Ecto neural progenitor cell (in vitro differentiated cells): ENCODE results near the gene ZMIZ2.
A peak's percentile ranks its signal among the peaks of the same experiment; 100 is the strongest.
"Not testable (repeated sequence)": the region's sequence is repeated elsewhere in the genome, so short reads cannot be mapped to it uniquely, and the experiment has no call there.

Experiments used
- DNase-seq: peaks from one replicate; pipeline ENCODE4 v3.0.0-alpha.2; 2018; ENCODE audit warnings: low spot score

Gene ZMIZ2

DNA sequence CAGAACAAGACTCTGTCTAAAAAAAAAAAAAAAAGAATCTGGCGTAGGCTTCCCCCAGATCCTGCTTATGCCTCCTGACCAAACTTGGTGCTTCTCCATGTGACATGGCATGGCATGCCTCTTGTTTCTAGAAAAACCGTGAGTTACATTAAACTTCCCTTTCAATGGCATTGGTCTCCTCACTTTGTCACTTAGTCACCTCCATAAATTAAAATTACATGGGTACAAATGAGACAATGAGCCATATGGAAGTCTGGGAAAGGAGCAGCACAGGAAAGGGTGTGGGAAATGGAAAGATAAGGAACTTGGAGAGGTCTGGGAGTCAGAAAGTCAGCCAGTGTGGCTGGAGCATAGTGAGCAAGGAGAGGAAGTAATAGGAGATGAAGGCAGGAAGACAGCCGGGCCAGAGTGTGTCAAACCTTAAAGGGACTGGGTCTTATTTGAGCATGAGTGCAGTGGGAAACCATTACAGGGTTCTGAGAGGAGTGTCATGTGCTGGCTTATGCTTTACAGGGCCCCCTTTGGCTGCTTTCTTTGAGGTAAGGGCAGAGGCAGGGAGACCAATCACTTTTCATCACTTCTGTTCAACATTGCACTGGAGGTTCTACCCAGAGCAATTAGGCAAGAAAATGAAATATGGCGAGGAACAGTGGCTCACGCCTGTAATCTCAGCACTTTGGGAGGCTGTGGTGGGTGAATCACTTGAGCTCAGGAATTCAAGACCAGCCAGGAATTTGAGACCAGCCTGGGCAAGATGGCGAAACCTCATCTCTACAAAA lies 21.3 kb upstream of the ZMIZ2 start:
- no peak for DNase-seq

DNA sequence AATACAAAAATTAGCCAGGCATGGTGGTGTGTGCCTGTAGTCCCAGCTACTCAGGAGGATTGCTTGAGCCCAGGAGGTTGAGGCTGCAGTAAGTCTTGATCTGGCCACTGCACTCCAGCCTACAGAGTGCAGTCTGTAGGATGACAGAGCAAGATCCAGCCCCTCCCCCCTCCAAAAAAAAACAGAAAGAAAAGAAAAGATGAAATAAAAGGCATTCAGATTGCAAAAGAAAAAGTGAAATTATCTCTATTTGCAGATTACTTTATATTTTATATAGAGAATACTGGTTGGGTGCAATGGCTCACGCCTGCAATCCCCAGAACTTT lies 20.7 kb upstream of the ZMIZ2 start:
- no peak for DNase-seq

DNA sequence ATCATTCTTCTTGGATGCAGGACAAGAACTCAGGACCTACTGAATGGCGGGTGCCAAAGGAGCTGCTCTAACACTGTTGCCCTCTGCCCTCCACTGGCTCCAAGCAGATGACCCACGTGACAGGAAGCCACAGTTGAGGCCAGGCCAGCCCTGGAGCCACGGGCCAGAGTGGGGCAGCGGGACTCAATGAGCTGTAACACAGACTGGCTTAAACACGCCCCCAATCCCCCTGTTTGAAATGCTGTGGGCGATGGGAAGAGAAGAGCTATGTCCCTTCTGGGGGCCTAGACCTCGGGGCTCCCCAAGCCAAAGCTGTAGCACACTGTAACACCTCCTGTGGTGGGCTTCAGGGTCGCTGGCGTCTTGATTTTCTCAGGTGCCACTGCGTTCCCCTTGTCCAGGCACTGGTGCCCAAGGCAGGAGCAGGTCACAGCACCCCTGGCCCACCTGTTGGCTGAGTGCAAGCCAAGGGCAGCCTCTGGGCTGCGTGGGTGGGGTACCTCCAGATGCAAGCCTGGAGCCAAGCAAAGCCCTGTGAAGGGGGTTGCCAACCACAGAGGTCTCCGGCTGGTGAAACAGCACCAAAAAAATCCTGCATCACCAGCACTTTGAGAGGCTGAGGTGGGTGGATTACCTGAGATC lies 18.6 kb upstream of the ZMIZ2 start:
- no peak for DNase-seq

DNA sequence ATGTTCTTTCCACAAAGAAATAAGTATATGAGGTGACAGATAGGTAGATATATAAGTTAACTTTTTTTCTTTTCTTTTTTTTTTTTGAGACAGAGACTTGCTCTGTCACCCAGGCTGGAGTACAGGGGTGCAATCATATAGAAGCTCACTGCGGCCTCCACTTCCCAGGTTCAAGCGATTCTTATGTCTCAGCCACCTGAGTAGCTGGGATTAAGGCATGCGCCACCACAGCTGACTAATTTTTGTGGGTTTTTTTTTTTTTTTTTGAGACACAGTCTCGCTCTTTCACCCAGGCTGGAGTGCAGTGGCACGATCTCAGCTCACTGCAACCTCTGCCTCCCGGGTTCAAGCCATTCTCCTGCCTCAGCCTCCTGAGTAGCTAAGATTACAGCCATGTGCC lies 15.7 kb upstream of the ZMIZ2 start:
- DNase-seq, result not testable (repeated sequence)

DNA sequence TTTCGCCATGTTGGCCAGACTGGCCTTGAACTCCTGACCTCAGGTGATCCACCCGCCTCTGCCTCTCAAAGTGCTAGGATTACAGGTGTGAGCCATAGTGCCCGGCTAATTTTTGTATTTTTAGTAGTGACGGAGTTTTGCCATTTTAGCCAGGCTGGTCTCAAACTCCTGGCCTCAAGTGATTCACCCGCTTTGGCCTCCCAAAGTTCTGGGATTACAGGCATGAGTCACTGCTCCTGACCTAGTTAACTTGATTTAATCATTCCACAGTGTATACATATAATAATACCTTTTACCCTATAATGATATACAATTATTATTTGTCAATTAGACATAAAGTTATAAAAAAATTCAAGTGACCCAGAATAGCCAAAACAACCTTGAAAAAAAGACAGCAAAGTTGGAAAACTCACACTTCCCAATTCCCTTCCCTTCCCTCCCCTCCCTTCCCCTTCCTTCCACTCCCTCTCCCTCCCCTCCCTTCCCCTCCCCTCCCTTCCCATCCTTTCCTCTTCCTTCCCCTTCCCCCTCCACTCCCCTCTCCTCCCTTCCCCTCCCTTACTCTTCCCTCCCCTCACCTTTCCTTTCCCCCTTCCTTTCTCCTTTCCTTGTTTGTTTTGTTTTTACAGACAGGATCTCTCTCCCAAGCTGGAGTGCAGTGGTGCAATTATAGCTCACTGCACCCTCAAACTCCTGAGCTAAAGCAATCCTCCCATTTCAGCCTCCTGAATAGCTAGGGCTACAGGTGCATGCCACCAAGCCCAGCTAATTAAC lies 14.8 kb upstream of the ZMIZ2 start:
- no peak for DNase-seq

DNA sequence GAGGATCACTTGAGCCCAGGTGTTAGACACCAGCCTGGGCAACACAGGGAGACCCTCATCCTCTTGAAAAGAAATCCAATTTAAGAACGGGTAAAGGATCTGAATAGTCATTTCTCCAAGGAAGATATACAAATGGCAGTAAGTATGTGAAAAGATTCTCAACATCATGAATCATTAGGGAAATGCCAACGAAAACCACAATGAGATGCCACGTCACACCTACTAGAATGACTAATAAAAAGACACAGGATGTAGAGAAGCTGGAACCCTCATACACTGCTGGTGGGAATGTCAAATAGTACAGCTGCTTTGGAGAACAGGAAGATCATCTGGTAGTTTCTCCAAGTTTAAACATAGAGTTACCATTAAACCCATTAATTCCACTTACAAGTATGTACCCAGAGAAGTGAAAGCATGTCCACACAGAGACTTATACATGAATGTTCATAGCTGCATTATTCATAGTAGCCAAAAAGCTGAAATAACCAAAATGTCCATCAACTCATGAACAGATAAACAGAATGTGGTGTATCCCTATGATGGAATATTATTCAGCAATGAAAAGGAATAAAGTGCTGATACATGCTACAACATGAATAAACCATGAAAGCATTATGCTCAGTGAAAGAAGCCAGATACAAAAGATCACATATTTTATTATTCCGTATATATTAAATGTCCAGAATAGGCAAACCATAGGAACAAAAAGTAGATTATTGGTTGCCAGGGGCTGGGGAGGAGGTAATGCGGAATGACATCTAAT lies 13.1 kb upstream of the ZMIZ2 start:
- no peak for DNase-seq

DNA sequence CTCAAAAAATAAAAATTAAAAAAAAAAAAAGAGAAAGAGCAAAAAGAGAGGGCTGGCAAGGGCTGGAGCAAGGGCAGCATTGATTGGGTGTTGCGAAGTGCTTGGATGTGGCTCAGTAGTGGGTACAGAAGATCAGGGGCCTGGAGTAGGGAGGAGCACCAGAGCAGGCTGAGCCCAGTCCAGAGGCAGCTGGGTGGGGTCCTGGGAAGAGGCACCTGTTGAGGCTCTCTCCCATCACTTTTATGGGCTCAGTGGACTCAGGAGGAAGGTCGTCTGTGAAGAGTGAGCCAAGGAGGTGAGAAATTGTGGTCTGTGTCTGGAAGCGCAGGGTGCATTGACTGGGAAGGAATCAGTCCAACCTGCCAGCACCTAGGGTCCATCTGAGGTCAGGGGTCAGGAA lies 11.8 kb upstream of the ZMIZ2 start:
- DNase-seq, result no peak

DNA sequence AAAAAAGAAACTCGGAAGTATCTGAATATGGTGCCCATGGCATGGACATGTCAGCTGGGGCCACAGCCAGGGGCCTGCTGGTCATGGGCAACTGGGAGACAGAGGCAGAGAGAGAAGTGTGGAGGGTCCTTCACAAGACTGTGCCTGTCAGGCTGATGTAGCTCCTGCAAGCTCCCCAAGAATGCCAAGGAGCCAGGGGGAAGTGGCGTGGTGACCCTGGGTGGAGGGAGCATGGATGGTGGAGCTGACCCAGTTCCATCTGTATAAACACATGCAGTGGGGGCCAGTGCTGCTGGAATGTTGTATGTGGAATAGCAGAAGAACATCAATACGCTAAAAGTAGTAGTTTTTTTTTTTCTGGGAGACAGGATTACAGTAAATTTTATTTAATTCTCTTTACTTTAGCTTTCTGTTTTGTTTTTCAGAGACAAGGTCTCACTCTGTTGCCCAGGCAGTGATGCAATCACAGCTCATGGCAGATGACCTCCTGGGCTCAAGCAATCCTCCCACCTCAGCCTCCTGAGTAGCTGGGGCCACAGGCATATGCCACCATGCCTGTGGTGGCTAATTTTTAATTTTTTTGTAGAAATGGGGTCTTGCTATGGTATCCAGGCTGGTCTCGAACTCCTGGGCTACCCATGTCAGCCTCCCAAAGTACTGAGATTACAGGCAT lies 10.5 kb upstream of the ZMIZ2 start:
- no peak for DNase-seq

DNA sequence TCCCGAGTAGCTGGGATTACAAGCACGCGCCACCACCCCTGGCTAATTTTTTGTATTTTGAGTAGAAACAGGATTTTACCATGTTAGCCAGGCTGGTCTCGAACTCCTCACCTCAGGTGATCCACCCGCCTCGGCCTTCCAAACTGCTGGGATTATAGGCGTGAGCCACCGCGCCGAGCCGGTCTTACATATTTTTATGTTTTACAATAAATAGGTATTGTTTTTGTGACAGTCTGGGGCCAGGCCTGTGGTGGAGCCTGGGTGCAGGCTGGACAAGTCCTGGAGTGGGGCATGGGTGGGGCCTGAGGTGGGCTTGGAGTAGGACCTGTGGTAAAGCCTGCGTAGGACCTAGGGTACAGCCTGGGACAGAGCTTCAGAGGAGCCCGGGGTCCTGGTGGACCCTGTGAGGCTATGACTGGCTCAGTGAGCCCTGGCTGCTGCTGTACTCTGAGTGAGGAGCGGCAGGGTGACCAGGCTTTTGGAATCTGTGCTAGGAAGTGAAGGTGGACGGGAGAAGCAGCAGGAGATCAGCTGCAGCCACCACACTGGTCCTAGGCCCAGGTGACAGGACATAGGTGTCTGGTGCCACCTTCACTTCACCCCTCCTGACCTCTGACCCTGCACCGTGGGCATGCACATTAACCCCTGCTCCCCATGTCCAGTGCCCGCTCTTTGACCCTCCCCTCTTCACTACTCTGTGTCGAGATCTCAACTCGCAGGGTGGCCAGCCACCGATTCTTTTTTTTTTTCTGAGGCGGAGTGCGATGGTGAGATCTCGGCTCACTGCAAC lies 9.6 kb upstream of the ZMIZ2 start:
- DNase-seq, result no peak

DNA sequence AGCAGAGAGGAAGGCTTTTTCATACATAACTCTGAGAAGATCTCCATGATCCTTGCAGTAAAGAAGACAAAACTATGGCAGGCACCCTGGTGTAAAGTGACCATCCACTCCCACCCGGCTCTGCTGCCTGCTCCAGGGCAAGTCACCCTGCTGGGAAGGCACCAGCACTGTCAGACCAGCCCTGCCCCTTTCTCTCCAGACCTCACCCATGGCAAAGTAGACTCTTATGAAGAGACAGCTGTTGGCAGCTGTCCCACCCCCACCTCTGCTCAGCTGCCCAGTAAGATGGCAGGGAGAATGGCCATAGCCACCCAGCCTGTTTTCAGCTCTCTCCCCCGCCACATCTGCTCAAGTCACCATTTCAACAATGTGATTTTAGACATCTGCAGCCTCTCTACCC lies 8.6 kb upstream of the ZMIZ2 start:
- no peak for DNase-seq

DNA sequence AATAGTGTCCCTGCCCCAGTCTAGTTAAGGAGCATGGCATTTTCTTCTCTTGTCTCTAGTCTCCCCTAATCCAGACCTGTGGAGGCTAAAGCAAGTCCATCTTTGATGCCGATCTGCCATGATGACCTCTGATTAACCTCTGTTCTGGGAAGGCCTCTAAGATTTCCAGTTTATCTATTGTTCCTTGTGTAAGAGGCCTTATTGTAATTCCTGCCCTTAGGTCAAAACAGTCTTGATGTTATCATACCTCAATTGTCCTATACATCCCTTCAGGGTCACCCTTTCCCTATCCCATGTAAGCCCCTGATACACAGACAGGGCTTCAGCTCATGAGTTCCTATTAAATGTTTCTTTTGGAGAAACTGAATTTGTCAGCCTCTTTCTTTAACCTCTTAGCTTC lies 4.9 kb upstream of the ZMIZ2 start:
- DNase-seq, result no peak

DNA sequence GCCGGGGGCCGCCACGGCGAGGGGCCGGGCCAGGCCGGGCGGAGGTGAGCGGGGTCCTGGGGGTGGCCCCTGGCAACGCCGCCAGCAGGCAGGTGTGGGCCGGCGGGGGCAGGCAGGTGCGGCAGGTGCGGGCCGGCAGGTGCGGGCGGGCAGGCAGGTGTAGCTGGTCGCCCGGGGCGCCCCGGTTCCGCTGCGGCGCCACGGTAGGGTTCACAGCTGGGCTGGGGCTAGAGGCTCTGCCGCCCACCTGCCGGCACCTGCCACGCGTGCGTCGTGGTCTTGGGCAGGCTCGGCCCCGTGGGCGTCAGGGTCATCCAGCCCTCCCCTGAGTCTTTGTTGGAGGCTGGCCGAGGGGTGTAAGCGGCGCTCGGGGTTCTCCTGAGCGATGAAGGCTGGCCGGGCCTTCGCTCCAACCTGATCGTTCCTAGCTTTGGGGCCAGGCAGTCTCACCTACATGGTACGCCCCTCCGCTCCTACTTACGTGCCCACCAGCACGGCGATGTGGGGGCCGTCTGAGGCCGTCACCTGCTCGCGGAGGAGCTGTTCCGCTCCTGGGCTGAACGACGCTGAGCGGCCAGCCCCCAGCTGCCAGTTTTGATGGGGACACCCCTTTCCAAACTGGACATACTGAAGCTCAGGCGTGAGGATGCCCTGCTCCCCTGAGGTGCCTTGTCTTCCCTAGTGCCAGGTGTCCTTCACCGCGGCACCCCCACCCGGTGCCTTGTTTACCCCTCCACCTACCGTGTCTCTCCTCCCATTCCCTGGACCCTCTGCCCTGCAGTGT lies 493 bp downstream of the ZMIZ2 start:
- DNase-seq, result peak; percentile 60

DNA sequence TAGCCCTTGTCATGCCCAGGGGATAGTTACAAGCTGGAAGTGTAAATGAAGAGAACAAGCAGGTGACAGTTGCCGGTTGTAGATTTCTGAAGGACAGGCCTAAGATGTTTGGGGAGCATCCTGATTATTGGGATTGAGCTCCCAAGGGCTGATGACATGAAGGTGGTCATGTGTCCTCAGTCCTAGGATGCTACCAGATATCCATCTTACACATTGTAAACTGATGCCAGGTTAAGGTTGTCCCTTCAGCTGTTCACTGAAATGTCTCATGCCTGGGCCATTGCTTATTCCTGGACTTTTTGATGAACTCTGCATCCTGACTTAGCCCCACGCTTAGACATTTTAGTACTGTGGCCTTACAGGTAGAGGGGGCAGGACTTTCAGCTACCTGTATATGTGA lies 1.3 kb downstream of the ZMIZ2 start:
- no peak for DNase-seq

DNA sequence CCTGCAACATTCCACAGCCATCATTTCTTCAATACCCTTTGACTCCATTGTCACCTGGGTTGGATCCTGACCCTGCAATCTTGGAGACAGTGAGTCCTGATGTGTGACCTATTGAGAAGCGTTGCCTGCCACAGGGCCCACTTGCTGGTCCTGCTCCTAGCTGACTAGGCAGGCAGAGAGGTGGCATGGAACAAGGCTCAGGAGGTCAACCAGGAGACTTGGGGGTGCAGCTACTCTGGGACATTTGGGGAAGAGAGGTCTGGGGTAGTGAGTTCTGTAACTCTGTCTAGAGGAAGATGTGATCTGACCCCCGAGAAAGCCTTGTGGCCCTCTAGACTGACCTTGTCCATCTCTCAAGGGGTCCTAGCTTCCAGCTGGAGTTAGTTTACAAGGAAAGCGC lies 1.8 kb downstream of the ZMIZ2 start:
- no peak for DNase-seq

DNA sequence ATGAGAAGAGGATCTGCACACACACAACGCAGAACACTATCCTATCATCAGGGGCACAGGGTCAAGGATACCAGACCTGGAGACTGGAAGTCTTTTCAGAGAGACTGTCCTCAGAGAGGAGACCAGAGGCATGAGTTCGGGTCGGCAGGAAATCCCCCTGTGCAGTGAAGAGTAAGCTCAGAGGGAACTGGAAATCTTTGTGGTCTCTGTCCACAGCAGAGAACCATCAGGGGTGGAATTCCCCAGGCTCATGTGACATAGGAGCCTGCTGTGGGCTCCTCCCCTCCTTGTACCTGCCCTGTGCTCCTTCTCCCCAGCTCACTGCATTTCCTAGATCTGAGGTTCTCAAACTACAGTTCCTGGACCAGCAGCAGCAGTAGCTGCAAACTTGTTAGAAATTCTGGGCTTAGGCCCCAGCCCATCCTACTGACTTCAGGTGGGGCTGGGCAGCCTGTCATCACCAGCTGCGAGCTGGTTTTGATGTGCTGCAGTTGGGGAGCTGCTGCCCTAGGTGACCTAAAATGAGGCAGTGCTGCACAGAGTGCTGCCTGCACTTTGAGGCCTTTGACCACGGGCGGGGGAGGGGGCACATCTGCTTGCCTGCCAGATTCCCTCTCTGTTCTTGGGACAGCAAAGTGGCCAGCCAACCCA lies 2.4 kb downstream of the ZMIZ2 start:
- no peak for DNase-seq

DNA sequence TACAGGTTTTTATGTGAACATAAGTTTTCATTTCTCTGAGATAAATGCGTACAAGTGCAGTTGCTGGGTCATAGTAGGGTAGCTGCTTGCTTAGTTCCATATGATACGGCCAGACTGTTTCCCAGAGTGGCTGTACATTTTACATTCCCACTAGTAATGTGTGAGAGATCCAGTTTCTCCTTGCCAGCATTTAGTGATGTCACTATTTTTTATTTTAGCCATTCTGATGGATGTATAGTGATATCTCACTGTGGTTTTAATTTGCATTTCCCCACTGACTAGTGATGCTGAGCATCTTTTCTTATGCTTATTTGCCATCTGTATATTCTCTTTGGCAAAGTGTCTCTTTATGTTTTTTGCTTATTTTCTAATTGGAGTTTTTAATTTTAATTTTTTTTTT lies 4.2 kb downstream of the ZMIZ2 start:
- no peak for DNase-seq

DNA sequence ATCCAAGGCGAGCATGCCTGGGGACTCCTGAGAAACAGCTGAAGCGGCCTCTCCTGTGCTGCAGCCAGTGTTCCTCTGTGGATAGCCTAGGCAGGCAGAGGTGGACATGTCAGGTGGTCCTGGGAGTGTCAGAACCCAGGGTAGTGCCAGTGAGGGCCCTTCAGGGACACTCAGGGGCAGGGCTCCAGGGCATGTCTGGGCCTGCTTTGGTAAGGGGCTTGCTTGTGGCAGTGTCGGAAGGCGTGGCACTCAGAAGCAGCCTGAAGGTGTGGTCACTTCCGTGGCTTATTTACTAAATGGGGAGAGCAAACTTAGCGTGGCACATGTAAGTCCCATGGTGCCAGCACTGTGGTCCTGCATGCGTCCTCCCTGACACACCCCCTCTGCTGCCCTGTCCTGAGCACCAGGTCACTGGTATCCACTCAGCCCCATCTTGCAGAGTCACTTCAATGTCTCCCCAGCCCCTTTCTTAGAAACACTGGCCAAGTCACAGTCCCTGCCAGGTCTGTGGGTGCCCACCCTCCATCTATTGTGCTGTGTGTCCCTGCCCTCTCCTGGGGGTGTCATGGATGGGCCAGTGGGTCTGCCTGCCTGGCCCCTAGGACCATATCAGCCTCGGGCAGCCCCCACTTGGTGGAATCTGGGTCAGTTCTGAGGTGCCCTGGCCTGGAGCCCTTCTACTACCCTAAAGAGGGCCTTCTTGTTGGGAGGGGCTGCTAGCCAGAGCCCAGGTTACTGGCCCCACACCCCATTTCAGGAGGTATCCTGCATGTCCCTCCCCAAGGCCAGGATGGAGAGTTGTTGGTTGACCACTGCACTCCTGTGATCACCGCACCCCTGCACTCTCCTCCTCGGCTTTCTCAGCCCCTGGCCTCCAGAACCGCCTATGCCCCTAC lies 6.4 kb downstream of the ZMIZ2 start:
- no peak for DNase-seq

DNA sequence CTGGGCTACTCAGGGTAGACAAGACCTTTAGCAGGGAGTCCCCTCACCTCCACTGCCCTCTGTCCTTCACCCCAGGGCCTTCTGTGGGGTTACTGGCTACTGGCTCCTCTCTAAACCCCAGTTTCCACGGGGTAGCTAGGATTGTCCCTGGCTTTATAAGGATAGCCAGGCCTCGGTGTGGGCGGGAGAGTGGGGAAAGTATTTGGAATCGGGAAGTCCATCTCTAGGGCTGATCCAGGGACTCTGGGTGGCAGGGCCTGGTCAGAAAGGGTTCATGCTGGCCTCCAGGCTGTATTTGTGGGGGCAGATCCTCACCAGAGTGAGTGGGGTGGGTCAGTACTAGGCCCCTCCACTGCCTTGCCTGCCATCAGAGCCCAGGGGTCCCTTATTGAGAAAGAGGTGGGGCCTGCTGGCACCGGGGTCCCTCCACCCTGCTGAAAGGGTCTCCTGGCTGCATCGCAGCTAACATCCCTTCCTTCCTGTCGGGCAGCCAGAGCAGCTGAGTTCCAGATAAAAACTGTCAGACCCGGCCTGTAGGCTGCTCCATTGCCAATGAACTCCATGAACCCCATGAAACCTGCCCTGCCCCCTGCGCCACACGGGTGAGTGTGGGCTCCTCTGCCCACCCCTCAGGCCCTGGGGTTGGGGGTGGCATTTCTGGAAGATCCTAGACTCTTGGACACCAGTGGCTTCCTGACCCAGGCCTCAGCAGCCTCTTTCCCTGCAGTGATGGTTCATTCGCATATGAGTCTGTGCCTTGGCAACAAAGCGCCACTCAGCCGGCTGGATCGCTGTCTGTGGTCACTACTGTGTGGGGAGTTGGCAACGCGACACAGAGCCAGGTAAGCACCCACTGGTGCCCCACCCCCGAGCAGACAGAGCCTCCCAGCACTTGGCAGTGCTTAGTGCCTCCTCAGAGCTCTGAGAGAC lies 7.3 kb downstream of the ZMIZ2 start:
- DNase-seq, result no peak
